Nephron progenitor cell (in vitro differentiated cells): Measurements from ENCODE around the gene PDE4B.

Experiments used
- DNase-seq: peaks from one replicate; pipeline ENCODE4 v3.0.0; 2021
- H3K27ac Mint-ChIP-seq: 2 replicates; pipeline ENCODE4 v1.8.0; 2021; ENCODE audit warnings: mild to moderate bottlenecking, moderate library complexity, mixed read lengths
- H3K27me3 Mint-ChIP-seq: 2 replicates; pipeline ENCODE4 v1.8.0; 2021; ENCODE audit warnings: mild to moderate bottlenecking, low read depth, mixed read lengths; ENCODE audit not compliant: poor library complexity
- H3K36me3 Mint-ChIP-seq: 2 replicates; pipeline ENCODE4 v1.8.0; 2021; ENCODE audit warnings: low read depth, mixed read lengths
- H3K4me1 Mint-ChIP-seq: 2 replicates; pipeline ENCODE4 v1.8.0; 2021; ENCODE audit warnings: mixed read lengths
- H3K4me3 Mint-ChIP-seq: 2 replicates; pipeline ENCODE4 v1.8.0; 2021; ENCODE audit warnings: mild to moderate bottlenecking, moderate library complexity, mixed read lengths
- H3K9me3 Mint-ChIP-seq: 2 replicates; pipeline ENCODE4 v1.8.0; 2021; ENCODE audit warnings: mild to moderate bottlenecking, moderate library complexity, mixed read lengths
- CTCF ChIP-seq: fragments of 200-600 bp; sonication (generic); IDR thresholded peaks from 2 replicates; pipeline ENCODE4 v1.5.0; 2021; ENCODE audit warnings: antibody characterized with exemption

Gene PDE4B

GRCh38 chr1:66207484-66207883, 414.8 kb downstream of the PDE4B start:
- no peak for TF ChIP-seq CTCF
- H3K36me3 Mint-ChIP-seq = peaks cover 9% of the 10 kb centered on the region
- peaks cover 5% of the 10 kb centered on the region for H3K27me3 Mint-ChIP-seq
- H3K4me1 Mint-ChIP-seq = no peaks in the 10 kb centered on the region
- no peak overlapping the region for H3K4me3 Mint-ChIP-seq
- no peak for DNase-seq
- H3K9me3 Mint-ChIP-seq = peaks cover 34% of the 10 kb centered on the region
- no peak overlapping the region for H3K27ac Mint-ChIP-seq

- DNase-seq = no peak
- Mint-ChIP-seq H3K9me3 (peaks cover 24% of the 10 kb centered on the region), H3K27ac (no peak overlapping the region), H3K36me3 (peaks cover 9% of the 10 kb centered on the region), H3K27me3 (no peaks in the 10 kb centered on the region), H3K4me3 (no peak overlapping the region), H3K4me1 (no peaks in the 10 kb centered on the region)
- TF ChIP-seq CTCF = no peak
Observed at GRCh38 chr1:66208632-66209031, 415.9 kb downstream of the PDE4B start.

GRCh38 chr1:66210635-66211244, 418.0 kb downstream of the PDE4B start:
- peaks cover 12% of the 10 kb centered on the region for H3K4me1 Mint-ChIP-seq
- peaks cover 4% of the 10 kb centered on the region for H3K9me3 Mint-ChIP-seq
- H3K27me3 Mint-ChIP-seq = no peaks in the 10 kb centered on the region
- no peak for TF ChIP-seq CTCF
- H3K27ac Mint-ChIP-seq = no peak overlapping the region
- H3K36me3 Mint-ChIP-seq = no peaks in the 10 kb centered on the region
- no peak for DNase-seq
- H3K4me3 Mint-ChIP-seq = no peak overlapping the region

- H3K36me3 Mint-ChIP-seq = no peaks in the 10 kb centered on the region
- no peaks in the 10 kb centered on the region for H3K27me3 Mint-ChIP-seq
- no peaks in the 10 kb centered on the region for H3K9me3 Mint-ChIP-seq
- peaks cover 12% of the 10 kb centered on the region for H3K4me1 Mint-ChIP-seq
- no peak overlapping the region for H3K4me3 Mint-ChIP-seq
- no peak overlapping the region for H3K27ac Mint-ChIP-seq
- TF ChIP-seq CTCF = no peak
- DNase-seq = no peak
Observed at GRCh38 chr1:66211521-66211920, 418.8 kb downstream of the PDE4B start.

- no peak overlapping the region for H3K27ac Mint-ChIP-seq
- DNase-seq = no peak
- no peaks in the 10 kb centered on the region for H3K9me3 Mint-ChIP-seq
- peaks cover 12% of the 10 kb centered on the region for H3K4me1 Mint-ChIP-seq
- no peak for TF ChIP-seq CTCF
- H3K4me3 Mint-ChIP-seq = no peak overlapping the region
- H3K36me3 Mint-ChIP-seq = no peaks in the 10 kb centered on the region
- H3K27me3 Mint-ChIP-seq = no peaks in the 10 kb centered on the region
Observed at GRCh38 chr1:66213491-66213890, 420.8 kb downstream of the PDE4B start.

- H3K27me3 Mint-ChIP-seq = no peaks in the 10 kb centered on the region
Observed at GRCh38 chr1:66214901-66215300, 422.2 kb downstream of the PDE4B start.

More at GRCh38 chr1:66214901-66215300, 422.2 kb downstream of the PDE4B start:
- H3K4me3 Mint-ChIP-seq = no peak overlapping the region
- no peak for DNase-seq
- H3K36me3 Mint-ChIP-seq = no peaks in the 10 kb centered on the region
- no peak overlapping the region for H3K27ac Mint-ChIP-seq
- H3K4me1 Mint-ChIP-seq = peaks cover 12% of the 10 kb centered on the region
- H3K9me3 Mint-ChIP-seq = no peaks in the 10 kb centered on the region
- TF ChIP-seq CTCF = no peak
